Breast epithelium (tissue), 4 donors: ENCODE measurements around the gene DNM3. TPM values are rescaled to one million over a fixed set of nuclear protein-coding genes. Genes with fewer than 3 reads are reported as not detected.

ENCODE experiments used
- DNase-seq, 2 donors: peaks; one replicate each; pipeline ENCODE4 v3.0.0-alpha.2; 2019; ENCODE audit warnings: low spot score in 2 of 2
- H3K27ac ChIP-seq, 2 donors: fragments of 200-600 bp; sonication (generic) in 1 of 2; one replicate each; pipeline ENCODE4 v1.5.1; 2016 to 2019; ENCODE audit warnings: mild to moderate bottlenecking in 1 of 2
- H3K27me3 ChIP-seq, 2 donors: fragments of 200-600 bp; sonication (generic) in 1 of 2; one replicate each; pipeline versions ENCODE4 v1.5.1 to v1.6.0; 2017 to 2019; ENCODE audit warnings: control low read depth in 1 of 2, mild to moderate bottlenecking in 1 of 2
- H3K36me3 ChIP-seq: fragments of 200-600 bp; one replicate; pipeline ENCODE4 v1.5.1; 2019
- H3K4me1 ChIP-seq, 2 donors: fragments of 200-600 bp; sonication (generic); one replicate each; pipeline ENCODE4 v1.5.1; 2016 to 2019; ENCODE audit warnings: control low read depth in 1 of 2
- H3K4me3 ChIP-seq, 3 donors: fragments of 200-600 bp; sonication (generic); 1 replicate in 2 of 3; 2 replicates in 1 of 3; pipeline ENCODE4 v1.5.1; 2016 to 2019; ENCODE audit warnings: mild to moderate bottlenecking in 3 of 3, moderate library complexity in 2 of 3
- H3K9me3 ChIP-seq, 2 donors: fragments of 200-600 bp; sonication (generic) in 1 of 2; one replicate each; pipeline ENCODE4 v1.5.1; 2016 to 2019; ENCODE audit warnings: control low read depth in 1 of 2
- POLR2A ChIP-seq: fragments of 450-650 bp; IDR thresholded peaks from one replicate; pipeline ENCODE4 v1.6.1; 2016; ENCODE audit warnings: antibody characterized with exemption, mild to moderate bottlenecking, moderate library complexity
- POLR2AphosphoS5 ChIP-seq, 3 donors: sonication (generic); formaldehyde crosslinking; IDR thresholded peaks; one replicate each; pipeline ENCODE4 v1.6.1; 2017; ENCODE audit warnings: antibody characterized with exemption in 3 of 3
- intact Hi-C: fragments of 100-400 bp; cut with DNase I; formaldehyde crosslinking; loops from one replicate; pipeline ENCODE4 v1.15.1; 2023; ENCODE audit warnings: low total_unique reads
- total RNA-seq, 3 donors: library from RNA; depleted of rRNA; stranded (reverse); fragments of >200 nt; gene quantifications; one replicate each; pipeline ENCODE4 v1.1.0, GENCODE V29; 2016
- TF ChIP-seq, protein P1 (sequence below), 3 donors: fragments of 450-650 bp; IDR thresholded peaks; one replicate each; pipeline ENCODE4 v1.5.1; 2016 to 2017; ENCODE audit warnings: antibody characterized with exemption in 3 of 3, mild to moderate bottlenecking in 3 of 3, moderate library complexity in 3 of 3

The DNM3 gene
- total RNA-seq, 3 donors from 2014 or later = 5.1 to 7.5 (median 6.6) TPM

DNA sequence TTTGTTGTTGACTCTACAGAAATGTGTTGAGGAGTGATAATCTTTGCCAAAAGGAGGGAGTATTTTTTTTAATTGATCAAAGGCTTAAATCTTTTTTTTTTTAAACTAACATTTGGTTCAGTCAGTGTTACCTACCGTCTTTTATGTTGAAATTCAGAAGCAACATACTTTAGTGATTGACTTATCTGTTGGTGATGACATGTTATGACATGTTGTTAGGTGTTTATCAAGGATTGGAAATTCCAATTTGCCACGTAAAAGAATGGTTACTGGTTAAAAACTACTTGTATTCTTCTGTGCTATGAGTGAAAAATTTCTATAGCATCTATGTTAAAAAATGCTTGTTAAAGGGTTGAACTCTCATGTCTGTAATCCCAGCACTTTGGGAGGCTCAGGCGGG, 61.2 kb downstream of the DNM3 start:
- H3K27ac ChIP-seq = no peak overlapping the region
- intact Hi-C loops = no loop called here

GRCh38 chr1:171904778-171905450, 63.6 kb downstream of the DNM3 start:
- intact Hi-C loops = no loop called here
- H3K4me3 ChIP-seq = no peak overlapping the region
- TF ChIP-seq, protein P1, sequence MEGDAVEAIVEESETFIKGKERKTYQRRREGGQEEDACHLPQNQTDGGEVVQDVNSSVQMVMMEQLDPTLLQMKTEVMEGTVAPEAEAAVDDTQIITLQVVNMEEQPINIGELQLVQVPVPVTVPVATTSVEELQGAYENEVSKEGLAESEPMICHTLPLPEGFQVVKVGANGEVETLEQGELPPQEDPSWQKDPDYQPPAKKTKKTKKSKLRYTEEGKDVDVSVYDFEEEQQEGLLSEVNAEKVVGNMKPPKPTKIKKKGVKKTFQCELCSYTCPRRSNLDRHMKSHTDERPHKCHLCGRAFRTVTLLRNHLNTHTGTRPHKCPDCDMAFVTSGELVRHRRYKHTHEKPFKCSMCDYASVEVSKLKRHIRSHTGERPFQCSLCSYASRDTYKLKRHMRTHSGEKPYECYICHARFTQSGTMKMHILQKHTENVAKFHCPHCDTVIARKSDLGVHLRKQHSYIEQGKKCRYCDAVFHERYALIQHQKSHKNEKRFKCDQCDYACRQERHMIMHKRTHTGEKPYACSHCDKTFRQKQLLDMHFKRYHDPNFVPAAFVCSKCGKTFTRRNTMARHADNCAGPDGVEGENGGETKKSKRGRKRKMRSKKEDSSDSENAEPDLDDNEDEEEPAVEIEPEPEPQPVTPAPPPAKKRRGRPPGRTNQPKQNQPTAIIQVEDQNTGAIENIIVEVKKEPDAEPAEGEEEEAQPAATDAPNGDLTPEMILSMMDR (IDR thresholded peaks at IDR 0.05) = no peak
- TF ChIP-seq POLR2AphosphoS5 (IDR thresholded peaks at IDR 0.05) = no peak
- no peak for TF ChIP-seq POLR2A
- H3K4me1 ChIP-seq = no peaks in the 10 kb centered on the region
- no peaks in the 10 kb centered on the region for H3K9me3 ChIP-seq
- no peak for DNase-seq
- H3K27me3 ChIP-seq = no peaks in the 10 kb centered on the region
- no peaks in the 10 kb centered on the region for H3K36me3 ChIP-seq
- no peak overlapping the region for H3K27ac ChIP-seq

More for the DNA sequence above, 61.2 kb downstream of the DNM3 start:
- no peak overlapping the region for H3K4me3 ChIP-seq
- H3K9me3 ChIP-seq = no peaks in the 10 kb centered on the region
- no peak for TF ChIP-seq POLR2AphosphoS5 (IDR thresholded peaks at IDR 0.05)
- TF ChIP-seq, protein P1 (IDR thresholded peaks at IDR 0.05) = no peak
- H3K4me1 ChIP-seq = no peaks in the 10 kb centered on the region
- H3K27me3 ChIP-seq = no peaks in the 10 kb centered on the region
- no peak for DNase-seq
- no peaks in the 10 kb centered on the region for H3K36me3 ChIP-seq

DNA sequence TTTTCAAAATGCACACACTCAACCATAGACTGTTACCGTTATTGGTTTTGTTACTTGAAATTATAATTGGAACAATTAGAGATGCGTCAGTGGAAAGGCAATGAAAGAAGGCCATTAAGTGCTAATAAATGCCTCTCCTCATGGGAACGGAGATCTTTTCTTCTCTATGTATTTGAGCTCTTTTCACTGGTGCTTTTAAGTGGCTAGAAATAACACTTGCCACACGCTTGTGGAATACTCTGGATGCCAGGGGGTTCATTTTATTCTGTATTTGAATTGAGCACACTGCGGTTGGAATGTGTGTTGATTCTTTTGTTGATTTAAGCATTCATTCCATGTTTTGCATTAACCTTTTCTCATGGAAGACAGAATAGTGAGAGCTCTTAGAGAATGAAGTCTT, 68.4 kb downstream of the DNM3 start:
- no peak for TF ChIP-seq POLR2AphosphoS5 (IDR thresholded peaks at IDR 0.05)
- no peak for TF ChIP-seq POLR2A
- TF ChIP-seq, protein P1 (IDR thresholded peaks at IDR 0.05) = no peak
- DNase-seq = no peak
- no peak overlapping the region for H3K27ac ChIP-seq
- intact Hi-C loops = no loop called here
- H3K9me3 ChIP-seq = no peaks in the 10 kb centered on the region
- H3K36me3 ChIP-seq = no peaks in the 10 kb centered on the region
- H3K4me1 ChIP-seq = no peaks in the 10 kb centered on the region
- no peak overlapping the region for H3K4me3 ChIP-seq
- no peaks in the 10 kb centered on the region for H3K27me3 ChIP-seq

DNA sequence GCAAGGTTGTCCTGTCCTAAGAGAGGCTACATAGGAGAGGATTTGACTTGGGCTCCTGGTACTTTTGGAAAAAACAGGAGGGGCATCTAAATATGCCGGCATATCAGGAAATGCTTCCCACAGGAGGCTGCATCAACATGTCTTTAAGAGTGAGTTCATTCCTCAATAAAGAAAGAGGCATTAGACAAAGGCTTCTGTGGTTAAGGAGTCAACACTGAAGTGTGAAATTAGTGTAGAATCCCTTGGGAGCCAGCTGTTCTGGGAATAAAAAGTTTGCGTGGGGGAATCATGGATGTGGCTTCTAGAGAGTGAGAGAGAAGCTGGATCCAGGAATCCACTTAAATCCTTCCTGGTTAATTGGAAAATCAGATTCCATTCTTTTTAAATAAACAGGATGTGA, 69.5 kb downstream of the DNM3 start:
- intact Hi-C loops = no loop called here
- Histone ChIP-seq H3K9me3 (no peaks in the 10 kb centered on the region), H3K36me3 (no peaks in the 10 kb centered on the region), H3K27me3 (no peaks in the 10 kb centered on the region), H3K27ac (no peak overlapping the region), H3K4me3 (no peak overlapping the region), H3K4me1 (no peaks in the 10 kb centered on the region)
- TF ChIP-seq, protein P1 (IDR thresholded peaks at IDR 0.05) = no peak
- no peak for TF ChIP-seq POLR2AphosphoS5 (IDR thresholded peaks at IDR 0.05)
- TF ChIP-seq POLR2A = no peak
- no peak for DNase-seq

DNA sequence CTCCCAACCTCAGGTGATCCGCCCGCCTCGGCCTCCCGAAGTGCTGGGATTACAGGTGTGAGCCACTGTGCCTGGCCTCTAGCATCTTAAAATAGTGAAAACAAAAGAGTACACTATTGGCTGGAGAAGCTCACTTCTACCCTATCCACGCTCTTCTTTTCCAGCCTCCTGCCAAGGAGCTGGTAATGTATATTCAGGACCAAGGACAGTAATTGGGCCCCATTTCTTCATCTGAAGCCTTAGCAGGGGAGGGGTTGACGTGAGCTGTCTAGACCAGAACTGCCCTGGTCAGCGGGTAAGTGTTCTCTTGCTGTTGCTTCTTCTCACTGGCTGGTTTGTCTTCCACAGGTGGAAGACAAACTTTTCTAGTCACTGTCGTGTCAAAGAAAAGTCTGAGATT, 70.2 kb downstream of the DNM3 start:
- H3K27ac ChIP-seq = no peak overlapping the region
- intact Hi-C loops = no loop called here
- TF ChIP-seq POLR2A = no peak
- TF ChIP-seq POLR2AphosphoS5 (IDR thresholded peaks at IDR 0.05) = no peak
- TF ChIP-seq, protein P1 (IDR thresholded peaks at IDR 0.05) = no peak

More for the DNA sequence above, 70.2 kb downstream of the DNM3 start:
- no peak for DNase-seq
- Histone ChIP-seq H3K4me3 (no peak overlapping the region), H3K27me3 (no peaks in the 10 kb centered on the region), H3K4me1 (no peaks in the 10 kb centered on the region), H3K9me3 (no peaks in the 10 kb centered on the region), H3K36me3 (no peaks in the 10 kb centered on the region)
